Fibroblast of the aortic adventitia (primary cell): ENCODE data around the gene MYO19. TPM values are rescaled to one million over a fixed set of nuclear protein-coding genes. Genes with fewer than 3 reads are reported as not detected.
"Not testable (repeated sequence)": the region's sequence is repeated elsewhere in the genome, so short reads cannot be mapped to it uniquely, and the experiment has no call there.

Experiments used
- DNase-seq: peaks from one replicate; pipeline ENCODE4 v3.0.0-alpha.2; 2010; ENCODE audit warnings: low read depth
- H3K4me3 ChIP-seq: 2 replicates; pipeline ENCODE4 v1.5.1; 2011; ENCODE audit warnings: low read depth, mild to moderate bottlenecking, control low read depth, low read length, moderate library complexity
- CTCF ChIP-seq: IDR thresholded peaks from 2 replicates; pipeline ENCODE4 v1.5.1; 2011; ENCODE audit warnings: mild to moderate bottlenecking, low read length, control low read depth, inconsistent platforms; ENCODE audit not compliant: insufficient read depth
- total RNA-seq: library from RNA; depleted of rRNA; stranded (reverse); fragments of >200 nt; gene quantifications from 2 replicates; pipeline ENCODE4 v1.2.3, GENCODE V29; 2012; ENCODE audit warnings: low replicate concordance

MYO19 gene
- total RNA-seq, 1 donor: 66.2 TPM

GRCh38 chr17:36515837-36516236 is 18.8 kb downstream of the MYO19 start:
- no peak overlapping the region for H3K4me3 ChIP-seq
- DNase-seq: no peak
- no peak for TF ChIP-seq CTCF

DNA sequence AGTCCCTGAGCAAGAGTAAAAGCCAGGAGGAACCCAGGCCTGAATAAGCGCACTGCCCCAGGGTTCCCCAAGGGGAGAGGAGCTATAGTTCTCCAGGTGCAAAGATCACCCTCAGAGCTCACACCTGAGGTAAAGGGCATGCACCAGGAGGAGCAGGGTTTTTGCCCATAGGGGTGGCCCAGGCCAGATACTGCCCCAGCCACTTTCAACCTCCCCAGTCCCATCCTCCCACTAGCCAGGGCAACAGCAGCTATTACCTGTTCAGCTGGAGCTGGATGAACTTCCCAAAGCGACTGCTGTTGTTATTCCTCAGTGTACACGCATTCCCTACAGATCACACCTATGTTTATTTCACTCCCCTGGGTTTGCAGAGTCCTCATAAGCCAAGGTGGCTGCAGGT is 19.8 kb downstream of the MYO19 start:
- no peak for DNase-seq
- TF ChIP-seq CTCF: no peak
- H3K4me3 ChIP-seq: no peak overlapping the region

DNA sequence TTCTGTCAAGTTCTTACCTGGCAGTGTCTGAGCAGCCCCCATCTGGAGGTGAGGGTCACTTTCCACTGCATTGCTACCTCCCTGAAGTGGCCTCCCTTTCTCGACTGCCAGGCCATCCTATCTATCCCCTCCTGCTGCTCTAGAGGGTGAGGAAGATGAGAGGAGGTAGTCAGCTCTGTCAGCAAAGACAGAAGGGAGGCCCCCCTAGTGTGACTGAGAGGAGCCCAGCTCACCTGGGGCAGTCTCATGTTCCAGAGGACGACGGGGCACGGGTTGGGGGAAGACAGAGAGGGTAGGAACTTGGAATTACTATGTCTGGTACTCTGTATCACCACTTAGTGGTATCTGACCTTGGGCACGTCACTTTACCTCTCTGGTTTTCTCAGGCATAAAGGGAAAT is 22.0 kb downstream of the MYO19 start:
- no peak overlapping the region for H3K4me3 ChIP-seq
- TF ChIP-seq CTCF: no peak
- no peak for DNase-seq

GRCh38 chr17:36511216-36511615 is 23.5 kb downstream of the MYO19 start:
- no peak overlapping the region for H3K4me3 ChIP-seq
- TF ChIP-seq CTCF: no peak
- DNase-seq: no peak

- no peak for TF ChIP-seq CTCF
- no peak overlapping the region for H3K4me3 ChIP-seq
- no peak for DNase-seq
Observed at GRCh38 chr17:36510636-36511035, 24.0 kb downstream of the MYO19 start.

DNA sequence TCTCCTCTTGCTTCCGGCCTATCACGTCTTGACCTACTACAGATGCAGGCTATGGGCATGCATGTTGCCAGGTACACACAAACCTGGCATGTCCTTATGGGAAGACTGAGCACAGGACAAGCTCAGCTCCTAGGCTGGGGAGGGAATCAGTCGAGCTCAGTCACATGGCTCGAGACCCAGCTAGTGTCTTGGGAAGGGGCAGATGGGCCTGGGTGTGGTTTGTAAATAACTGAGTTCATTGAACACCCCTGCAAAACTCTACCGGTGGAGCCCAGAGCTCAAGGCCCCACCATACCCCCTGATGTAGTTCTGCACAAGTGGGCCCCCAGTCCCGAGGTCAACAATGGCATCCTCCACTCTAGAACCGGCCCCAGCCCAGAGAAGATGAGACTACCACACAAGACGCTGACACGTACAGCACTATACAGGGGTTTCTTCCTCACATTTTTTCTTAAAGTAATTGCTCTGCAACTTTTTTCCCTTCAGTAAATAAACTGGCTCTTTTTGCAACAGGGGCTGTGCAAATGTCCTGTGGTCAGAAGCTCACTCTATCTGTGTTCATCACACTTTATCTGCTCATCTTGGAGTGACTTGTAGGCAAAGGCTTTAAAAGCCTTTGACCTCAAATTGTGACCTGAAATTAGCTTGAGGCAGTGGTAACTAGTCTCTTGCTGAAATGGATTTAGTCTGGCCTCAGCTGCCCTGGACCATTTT is 25.2 kb downstream of the MYO19 start:
- no peak overlapping the region for H3K4me3 ChIP-seq
- TF ChIP-seq CTCF: no peak
- DNase-seq: no peak

DNA sequence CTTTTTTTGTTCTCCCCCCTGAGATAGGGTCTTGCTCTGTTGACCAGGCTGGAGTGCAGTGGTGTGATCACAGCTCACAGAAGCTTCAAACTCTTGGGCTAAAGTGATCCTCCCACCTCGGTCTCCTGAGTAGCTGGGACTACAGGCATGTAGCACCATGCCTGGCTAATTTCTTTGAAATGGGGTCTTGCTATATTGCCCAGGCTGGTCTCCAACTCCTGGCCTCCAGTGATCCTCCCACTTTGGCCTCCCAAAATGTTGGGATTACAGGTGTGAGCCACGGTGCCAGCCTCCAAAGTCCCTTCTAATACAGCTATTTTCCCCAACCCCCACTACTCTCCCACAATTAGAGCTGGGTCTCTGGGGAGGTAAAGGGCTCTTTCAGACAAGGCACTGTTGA is 26.2 kb downstream of the MYO19 start:
- not testable (repeated sequence) for H3K4me3 ChIP-seq, DNase-seq
